ENCODE results near the gene CC2D2A.
"Not testable (repeated sequence)": the region's sequence is repeated elsewhere in the genome, so short reads cannot be mapped to it uniquely, and the experiment has no call there.

DNA sequence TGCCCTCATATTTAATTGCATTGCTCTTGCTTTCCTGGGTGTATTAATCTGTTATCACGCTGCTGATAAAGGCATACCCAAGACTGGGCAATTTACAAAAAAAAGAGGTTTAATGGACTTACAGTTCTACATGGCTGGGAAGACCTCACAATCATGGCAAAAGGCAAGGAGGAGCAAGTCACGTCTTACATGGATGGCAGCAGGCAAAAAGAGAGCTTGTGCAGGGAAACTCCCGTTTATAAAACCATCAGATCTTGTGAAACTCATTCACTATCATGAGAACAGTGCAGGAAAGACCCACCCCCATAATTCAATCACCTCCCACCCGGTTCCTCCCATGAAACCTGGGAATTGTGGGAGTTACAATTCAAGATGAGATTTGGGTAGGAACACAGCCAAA lies 48.0 kb downstream of the CC2D2A start:
- TF ChIP-seq, protein P1, sequence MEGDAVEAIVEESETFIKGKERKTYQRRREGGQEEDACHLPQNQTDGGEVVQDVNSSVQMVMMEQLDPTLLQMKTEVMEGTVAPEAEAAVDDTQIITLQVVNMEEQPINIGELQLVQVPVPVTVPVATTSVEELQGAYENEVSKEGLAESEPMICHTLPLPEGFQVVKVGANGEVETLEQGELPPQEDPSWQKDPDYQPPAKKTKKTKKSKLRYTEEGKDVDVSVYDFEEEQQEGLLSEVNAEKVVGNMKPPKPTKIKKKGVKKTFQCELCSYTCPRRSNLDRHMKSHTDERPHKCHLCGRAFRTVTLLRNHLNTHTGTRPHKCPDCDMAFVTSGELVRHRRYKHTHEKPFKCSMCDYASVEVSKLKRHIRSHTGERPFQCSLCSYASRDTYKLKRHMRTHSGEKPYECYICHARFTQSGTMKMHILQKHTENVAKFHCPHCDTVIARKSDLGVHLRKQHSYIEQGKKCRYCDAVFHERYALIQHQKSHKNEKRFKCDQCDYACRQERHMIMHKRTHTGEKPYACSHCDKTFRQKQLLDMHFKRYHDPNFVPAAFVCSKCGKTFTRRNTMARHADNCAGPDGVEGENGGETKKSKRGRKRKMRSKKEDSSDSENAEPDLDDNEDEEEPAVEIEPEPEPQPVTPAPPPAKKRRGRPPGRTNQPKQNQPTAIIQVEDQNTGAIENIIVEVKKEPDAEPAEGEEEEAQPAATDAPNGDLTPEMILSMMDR (IDR thresholded peaks at IDR 0.05): not testable (repeated sequence)
- TF ChIP-seq POLR2A, POLR2AphosphoS5 (IDR thresholded peaks at IDR 0.05): not testable (repeated sequence)

Data from prostate gland (tissue), 2 donors.